ENCODE data around the gene PLB1.

The PLB1 gene

DNA sequence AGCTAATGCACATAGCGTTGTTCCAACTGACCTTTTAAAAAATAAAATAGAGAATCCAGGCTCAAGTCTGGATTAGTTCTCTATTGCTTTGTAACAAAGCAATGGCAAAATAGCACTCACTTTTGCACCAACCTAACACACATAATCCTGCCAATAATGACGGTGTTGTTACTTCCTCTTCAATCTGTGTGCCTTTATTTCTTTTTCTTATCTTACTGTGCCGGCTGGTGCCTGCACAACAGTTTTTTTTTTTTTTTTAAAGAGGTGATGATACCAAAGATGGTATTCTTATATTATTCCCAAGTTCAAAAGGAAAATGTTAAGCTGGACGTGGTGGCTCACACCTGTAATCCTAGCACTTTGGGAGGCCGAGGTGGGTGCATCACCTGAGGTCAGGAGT is 3.4 kb downstream of the PLB1 start:
- DNase-seq: no peak

DNA sequence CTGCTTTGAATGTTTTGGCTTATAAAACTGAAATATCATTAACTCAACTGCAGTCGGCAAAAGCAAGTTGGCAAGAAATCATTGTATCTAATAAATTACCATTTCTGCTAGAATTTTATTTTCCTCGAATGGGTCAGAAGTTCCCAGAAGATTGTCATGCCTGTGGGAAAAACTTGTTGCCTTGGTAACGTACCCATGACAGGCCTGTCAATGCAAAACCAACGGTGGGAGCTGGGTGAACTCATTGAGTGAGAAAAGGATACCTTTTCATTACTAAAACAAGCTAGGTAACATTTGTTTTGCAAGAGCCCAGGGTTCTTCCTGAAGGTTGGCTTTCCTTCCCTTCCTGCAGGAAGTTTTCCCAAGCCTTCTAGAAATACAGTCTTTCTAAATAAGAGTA is 9.5 kb downstream of the PLB1 start:
- DNase-seq: no peak

DNA sequence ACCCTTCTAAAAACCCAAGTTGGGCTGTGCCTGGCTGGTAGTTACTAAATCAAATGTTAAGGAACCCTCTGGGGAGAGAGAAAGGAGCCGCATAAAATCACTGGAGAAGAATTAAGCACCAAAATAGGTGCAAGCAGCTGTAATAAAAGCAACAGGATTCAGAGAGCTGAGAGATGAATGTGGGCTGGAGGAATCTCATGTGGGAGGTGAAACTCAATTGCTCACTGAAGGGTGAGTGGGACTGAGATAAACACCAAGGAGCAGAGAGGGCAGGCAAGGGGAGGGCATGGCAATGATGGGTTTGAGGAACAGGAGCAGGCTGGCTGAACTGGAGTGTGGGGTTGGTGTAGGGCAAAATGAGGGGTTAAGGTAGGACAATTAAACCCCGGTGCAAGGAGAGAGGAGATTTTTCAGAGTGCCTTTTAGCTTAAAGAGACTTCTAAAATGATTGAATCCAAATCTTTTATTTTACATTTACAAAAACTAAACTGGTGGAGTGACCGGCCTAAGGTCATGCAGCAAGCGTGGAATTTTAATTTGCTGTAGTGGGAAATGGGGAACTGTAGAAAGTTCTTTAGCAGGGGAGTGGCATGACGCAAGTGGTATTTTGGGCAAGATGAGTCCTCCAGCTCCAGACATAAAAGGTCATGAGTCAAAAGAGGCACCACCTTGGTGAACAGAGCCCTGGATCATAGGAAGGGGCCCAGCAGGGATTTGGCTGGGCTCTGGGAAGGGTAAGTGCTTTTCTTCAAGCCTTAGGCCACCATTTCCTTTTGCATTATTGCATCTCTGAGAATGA is 10.5 kb downstream of the PLB1 start:
- no peak for DNase-seq

DNA sequence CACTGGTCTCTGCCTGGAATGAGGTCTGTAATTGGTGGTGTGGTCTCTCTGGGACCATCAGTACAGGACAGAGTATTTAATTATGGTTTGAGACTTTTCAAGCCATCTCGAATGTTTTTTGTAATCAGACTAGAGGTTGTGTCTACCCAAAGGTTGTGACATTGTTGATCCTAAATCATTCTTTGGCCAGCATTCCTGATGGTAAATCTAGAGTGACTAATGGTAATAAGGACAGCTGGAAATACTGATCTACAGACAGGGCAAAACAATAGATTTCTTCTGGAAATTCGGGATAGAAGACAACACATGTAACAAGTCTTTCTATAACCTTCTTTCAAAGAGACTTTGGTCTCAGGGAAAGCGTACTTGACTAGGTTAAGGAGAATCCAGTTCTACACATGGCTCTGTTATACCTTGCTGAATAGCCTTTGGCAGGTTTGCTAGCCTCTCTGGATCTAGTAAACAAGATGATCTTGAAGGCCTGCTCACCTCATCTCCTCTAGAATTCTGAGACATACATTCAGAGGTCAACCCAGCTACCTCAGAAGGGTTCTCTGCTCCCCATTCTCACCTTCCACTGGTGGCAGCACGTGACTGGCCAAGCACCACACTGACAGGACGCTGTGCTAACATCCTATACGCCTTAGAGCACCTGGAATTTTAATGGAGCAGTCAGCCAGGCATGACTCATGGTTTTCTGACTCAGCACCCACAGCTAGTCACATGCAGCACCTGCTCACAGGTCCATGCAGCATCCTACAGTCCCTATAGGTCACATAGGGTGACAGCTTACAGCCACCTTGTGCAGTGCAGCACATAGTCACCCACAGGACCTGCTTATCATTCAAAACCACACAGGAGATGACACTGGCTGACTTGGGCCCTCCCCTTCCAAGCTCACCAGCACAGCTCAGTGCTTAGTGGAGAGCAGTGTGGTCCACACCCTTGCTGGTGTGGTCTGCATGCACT is 12.2 kb downstream of the PLB1 start:
- DNase-seq: no peak

DNA sequence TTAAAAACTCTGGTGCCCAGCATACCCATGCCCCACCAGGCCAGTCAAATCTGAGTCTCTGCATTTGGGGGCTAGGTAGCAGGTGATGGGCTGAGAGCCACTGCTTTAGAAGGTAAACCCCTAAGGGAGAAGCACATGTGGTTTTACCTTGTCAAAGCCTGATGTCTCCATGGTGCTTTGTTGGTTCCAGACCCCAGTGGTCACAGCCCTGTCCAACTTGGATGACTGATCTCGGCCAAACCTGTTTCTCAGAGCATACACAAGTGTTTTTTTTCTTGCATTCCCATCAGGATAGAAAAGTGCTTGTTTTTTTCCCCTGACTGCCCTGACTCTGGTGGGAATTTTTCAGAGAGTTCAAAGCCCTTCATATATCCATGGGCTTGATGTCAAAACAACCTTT is 13.5 kb downstream of the PLB1 start:
- DNase-seq: no peak

DNA sequence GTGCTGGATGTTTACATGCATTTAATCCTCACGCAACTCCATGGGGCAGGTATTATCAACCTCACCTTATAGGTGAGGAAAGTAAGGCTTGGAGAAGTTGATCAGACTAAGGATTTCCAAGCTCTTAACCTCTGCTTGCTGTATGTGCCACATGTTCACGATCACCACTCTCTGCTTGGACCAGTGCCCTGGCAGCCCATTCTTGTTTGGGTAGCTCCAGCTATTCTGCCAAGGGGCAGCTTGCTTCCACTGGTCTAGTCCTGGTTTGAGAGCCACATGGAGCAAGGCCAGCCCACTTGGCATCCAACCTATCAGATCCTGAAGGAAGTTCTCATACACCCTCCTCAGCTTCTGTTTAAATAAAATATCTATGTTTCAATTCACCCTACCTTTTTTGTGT is 14.3 kb downstream of the PLB1 start:
- no peak for DNase-seq

DNA sequence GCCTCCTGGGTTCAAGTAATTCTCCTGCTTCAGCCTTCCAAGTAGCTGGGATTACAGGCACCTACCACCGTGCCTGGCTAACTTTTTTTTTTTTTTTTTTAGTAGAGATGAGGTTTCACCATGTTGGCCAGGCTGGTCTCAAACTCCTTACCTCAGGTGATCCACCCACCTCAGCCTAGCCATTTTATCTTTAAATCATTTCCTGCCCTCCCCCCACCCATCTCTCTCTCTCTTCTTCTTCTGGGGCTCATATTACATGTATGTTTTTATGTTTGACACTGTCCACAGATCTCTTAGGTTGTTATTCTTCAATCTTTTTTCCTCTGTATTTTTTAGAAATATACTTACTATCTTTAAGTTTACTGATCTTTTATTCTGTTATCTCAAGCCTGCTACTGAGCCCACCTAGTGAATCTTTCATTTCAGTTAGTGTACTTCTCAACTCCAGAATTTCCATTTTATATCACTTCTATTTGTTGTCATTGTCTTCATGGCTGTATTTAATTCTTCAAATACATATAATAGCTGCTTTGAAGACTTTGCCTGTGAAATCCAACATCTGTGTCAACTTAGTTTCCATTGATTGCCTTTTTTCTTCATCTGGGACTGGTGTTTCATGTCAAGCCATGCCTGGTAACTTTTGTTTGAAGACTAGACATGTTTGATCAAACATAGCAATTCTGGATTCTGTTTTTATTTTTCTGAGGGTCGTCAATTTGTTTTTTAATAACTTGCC is 16.2 kb downstream of the PLB1 start:
- DNase-seq: no peak

DNA sequence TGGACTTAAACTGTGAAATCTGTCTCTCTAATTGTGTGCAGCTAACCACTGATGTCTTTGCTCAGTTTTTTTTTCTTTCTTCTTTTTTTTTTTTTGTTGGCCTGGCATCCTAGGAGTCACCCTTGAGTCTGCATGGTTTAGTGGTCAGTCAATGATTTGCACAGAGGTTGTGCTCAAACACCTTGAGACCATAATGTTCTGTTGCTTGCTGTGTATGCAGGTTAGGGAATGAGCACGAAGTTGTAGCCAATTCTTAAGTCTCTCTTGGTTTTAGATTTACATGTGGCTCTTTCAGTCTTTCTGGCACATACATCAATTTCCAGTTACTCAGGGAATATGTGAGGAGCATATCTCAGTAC is 16.7 kb downstream of the PLB1 start:
- DNase-seq: no peak

DNA sequence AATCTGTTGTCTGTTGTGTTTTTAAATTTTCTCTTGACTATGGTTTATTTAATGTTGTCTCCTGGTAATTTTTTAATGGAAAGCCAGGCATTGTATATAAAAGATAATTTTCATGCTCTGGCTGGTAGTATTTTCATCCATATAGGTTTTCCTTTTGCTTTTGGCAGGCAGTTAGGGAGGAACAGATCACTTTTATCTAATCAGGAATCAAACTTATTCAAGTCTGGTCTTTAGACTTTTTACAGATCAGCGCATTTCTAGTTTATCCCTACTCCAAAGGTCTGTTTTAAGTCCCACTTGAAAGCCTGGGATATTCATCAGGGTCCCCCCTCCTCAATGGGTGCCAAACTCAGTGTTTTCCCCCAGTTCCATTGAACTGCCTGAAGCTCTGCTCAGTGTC is 17.2 kb downstream of the PLB1 start:
- no peak for DNase-seq

DNA sequence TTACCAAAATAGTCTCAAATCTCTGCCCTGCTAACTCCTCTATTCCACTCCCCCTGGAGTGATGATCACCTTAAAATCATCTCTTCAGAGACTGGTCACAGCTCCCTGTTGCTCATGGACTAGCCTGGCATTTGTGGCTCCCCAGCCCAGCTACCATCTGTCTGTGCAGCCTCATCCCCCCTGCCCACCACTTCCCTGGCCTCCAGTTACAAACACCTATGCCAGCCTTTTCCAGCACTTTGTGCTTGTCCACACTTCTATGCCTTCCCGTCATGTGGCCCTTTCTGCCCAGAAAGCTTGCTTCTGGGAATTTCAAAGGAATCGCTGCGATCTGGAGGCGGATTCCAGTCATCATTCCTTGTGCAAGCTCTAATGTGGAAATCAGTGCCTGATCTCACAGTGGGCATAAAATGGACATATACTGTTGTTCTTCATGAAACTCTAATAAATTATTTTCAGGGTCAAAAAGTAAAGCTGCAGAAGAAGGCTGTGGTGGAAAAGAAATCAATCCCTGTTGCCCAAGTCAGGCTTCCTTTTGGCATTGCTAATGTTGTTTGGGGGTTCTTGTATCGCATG is 19.4 kb downstream of the PLB1 start:
- DNase-seq: no peak

DNA sequence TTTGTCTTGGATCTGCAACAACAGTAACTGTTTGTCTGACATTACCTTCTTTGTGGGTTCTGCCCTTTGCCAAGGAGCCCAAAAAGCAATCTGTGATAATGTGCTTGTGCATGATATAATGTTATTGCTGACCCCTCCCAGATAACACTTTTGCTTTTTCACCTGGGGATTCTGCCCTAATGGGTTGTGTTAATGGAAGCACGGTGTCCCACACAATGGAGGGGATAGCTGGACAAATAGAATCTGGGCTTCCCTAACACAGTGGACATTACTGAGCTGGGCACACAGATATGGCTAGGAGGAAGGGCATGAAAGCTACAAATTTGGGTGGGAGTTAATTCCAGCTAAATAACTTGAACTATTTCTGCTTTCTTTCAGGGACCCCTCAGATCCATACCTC is 20.6 kb downstream of the PLB1 start:
- no peak for DNase-seq

DNA sequence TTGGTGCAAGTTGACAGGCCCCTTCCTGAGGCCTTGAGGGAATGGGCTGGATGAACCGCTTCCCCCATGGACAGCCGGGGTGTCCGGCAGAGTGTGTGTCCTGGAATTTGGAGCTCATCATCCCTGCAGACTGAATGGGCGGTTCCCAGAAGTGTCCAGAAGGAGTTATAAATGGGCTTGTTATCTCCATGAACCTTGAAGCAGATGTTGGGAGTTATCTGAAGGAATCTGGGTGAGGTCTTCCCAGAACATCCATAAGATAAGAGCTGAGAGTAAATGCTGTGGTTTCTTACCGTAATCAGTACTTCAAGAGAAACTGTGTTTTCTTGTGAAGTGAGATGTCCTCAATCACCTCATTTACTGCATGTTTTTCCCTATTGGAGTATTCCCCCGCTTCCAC is 21.1 kb downstream of the PLB1 start:
- no peak for DNase-seq

DNA sequence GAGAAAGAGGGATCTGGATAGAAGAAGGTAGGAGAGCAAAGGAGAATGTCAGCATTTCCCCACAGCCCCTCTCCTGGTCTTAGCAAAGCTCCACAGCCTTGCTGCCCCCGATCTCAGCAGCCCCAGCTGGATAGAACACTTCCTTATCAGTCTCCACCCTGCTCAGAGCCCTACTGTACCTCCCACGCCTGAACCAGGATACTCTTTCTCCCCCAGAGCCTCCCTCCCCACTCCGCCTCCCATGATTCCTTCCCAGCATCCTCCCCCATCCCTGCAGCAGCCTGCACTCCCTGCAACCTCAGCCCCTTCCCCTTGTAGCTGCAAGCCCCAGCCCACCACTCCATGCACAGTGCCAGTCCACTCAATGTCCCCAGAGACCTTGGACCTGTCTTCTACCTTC is 25.8 kb downstream of the PLB1 start:
- no peak for DNase-seq

DNA sequence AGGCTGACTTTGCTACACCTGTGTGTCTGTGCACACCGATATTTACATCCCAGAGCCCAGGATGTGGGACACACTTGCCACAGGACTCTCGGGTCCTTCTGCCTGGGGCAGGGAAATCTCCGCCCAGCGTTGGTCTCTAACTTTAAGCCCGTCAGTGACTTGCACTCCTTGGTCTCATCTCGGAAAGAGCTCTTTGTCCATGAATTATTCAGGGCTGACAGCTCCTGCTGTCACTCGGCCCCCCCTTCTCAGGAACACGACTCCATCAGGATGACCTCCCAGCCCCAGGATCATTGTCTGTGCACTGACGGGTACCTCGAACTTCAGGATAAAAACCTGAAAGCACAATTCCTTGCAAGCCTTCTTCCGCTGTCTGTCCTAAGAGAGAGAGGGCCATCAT is 26.6 kb downstream of the PLB1 start:
- no peak for DNase-seq

DNA sequence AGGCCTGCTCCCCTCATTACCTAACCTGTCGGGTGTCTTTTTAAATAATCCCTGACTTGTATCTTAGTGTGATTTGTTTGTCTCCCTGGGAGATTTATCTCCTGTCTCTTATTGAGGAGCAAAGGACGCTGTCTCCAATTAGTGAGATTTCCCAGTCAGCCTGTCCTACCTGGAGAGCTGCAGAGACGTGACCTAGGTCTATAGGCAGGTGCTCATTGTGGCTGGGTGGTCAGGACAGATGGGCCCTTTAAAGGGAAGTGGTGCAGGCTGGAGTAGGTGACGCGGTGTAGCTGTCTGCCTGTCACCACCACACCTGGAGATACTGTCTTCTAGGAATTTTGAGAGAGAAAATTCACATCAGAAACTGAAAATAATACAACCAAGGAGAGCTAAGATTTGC is 28.0 kb downstream of the PLB1 start:
- no peak for DNase-seq

DNA sequence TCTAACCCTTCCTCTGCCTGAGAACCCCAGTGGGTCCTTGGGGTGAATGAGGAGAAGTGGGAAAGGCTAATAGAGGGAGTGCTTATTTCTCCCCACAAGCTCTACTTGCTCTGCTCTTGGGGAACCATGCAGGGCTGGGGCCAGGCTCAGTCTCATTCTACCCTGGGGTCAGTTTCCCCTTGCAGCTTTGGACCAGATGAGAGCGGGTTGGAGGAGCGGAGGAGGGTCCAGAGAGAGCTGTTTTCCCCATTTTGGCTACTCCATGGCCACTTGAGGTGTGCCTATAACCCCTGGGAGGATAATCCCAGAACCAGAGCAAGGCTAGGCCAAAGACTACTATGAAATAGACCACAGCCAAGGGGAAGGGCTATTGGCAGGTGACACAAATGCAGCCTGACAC is 29.6 kb downstream of the PLB1 start:
- DNase-seq: no peak

DNA sequence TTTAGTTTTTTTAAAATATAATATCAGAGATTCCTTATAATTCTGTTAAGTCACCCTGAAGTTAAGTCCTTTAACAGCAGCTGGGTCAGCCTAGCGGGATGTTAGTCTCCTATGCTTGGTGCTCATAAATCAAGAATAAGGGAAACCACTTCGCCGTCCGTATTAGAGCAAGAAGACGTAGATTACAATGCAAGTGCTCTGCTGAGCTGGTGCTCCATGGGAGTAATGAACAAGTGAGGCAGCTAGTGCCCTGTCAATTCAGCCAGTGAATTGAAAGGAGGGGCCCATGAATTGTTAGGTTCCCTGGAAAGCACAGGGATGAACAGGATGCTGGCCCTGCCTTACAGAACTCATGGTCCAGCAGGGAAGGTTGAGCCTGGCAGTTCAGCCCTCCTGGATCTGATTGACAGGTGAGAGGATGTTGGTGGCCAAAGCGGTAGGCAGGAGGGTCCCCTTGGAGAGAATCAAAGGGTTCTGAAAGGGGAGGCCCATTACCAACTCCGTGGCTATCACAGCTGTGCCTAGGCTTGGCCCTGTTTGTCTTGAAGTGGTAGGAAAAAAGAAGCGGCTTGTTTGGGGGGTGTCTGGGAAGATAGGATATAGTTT is 30.8 kb downstream of the PLB1 start:
- DNase-seq: no peak

DNA sequence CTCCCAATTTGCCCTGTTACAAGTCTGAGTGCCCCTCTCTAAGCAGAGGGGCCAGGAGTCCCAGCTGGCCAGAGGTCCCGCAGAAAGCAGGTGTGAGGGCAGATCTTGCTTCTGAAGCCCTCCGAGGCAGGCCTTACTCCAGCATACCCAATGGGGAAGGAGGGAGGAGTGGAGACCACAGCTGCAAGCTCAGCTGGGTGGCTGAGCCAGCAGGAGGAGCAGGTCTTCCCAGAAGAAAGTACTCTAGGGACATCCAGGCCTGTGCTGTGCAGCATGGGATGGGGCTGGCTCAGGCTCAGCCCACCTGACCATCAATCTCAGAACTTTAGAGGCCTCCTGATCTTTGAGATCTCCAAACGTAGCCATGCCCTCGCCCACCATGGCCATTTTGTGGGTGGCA is 31.3 kb downstream of the PLB1 start:
- no peak for DNase-seq

DNA sequence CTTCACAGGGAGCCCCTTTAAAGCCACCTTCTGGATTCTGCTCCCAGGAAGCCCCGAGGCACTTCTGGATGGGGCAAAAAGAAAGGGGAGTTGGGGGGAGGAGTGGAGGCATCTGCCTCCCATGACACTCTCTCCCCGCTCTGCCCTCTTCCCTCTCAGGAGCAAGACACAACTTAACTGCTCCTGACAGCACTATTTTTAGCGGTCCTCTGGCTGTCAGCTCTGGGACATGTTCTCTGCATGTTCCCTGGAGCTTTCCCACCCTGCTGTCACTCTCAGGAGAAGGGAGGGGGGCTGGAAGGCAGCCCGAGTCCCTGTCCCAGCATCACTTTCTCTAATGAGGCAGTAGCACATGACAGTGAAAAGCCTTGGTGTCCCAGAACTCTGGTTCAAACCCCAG is 32.3 kb downstream of the PLB1 start:
- DNase-seq: no peak

DNA sequence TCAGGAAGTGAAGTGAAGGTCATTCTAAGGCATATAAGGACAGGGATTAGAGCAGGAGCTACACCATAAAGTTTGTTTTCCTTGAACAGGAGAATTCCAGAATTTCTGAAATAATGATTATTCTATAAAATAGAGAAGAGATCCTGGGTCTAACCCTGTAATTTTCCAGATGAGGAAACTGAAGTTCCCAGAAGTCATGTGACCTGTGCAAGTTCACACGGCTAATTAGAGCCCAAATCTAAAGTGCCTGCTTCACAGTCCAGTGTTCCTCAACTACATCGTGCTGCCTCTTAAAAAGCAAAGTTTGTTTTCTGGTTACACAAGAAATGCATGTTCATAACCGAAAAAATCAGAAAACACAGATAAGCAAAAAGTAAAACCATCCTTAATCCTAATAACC is 34.9 kb downstream of the PLB1 start:
- DNase-seq: no peak

DNA sequence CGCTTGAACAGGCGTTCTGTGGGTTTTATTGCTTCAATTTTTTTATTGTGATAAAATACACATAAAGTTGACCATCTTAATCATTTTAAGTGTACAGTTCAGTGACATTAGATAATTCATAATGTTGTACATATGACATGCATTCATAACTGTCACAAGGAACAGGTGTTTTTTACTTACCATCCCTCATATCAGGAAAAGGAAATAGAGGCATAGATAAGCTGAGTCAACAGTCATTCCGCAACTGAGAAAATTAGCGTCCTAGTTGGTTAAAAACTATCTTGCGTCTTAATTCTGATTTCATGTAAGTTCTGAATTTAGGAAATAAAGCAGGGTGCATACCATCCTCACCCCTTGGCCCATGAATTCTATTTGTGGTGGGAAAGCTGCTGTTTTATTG is 36.5 kb downstream of the PLB1 start:
- DNase-seq: no peak

DNA sequence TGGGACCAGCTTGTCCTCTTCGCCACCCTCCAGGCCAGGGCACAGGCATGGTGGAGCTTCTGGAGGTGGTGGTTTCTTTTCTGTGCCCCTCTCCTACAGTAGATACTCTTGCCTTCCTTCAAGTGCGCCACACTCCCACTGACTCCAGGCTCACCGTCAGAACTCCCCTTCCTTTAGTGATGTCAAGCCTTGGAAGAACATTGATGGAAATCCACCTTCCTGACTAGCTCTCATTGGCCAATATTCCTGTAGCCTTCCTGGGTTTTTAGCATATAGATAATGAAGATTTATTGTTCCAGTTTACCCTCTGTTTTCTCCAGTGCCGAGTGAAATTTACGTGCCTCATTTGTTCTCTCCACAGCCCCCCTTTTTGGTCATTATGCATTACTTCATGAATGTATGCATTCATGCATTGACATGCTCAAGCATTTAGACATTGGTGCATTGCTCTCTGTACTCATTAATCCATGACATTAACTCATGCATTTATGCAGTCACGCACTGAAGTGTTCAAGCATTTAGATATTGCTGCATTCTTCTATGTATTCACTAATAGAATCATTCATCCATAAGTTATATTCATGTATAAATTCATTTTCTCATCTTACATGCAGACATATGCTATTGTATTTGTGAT is 37.3 kb downstream of the PLB1 start:
- no peak for DNase-seq
